ENCODE measurements around the gene SLC13A2. TPM values are rescaled to one million over a fixed set of nuclear protein-coding genes. Genes with fewer than 3 reads are reported as not detected.
"Not testable (repeated sequence)": the region's sequence is repeated elsewhere in the genome, so short reads cannot be mapped to it uniquely, and the experiment has no call there.

Gene SLC13A2
- not detected in 2 replicates for total RNA-seq

GRCh38 chr17:28473542-28473941, at the start of gene SLC13A2:
TSS of gene SLC13A2 (plus strand) at chr17:28473644. CDS start at chr17:28473713, 69 bp downstream.
- Mint-ChIP-seq H3K27me3 (ENCODE audit: low read depth) (no peaks in the 10 kb centered on the region), H3K4me1 (ENCODE audit: low read depth) (peaks cover 30% of the 10 kb centered on the region), H3K4me3 (ENCODE audit: low read depth) (no peak within 1 kb of the TSS), H3K27ac (no peak within 1 kb of the TSS), H3K9me3 (no peaks in the 10 kb centered on the region), H3K36me3 (ENCODE audit: low read depth) (no peaks in the 10 kb centered on the region)
- no peak for DNase-seq (ENCODE audit: low spot score)
- intact Hi-C loops (cut with micrococcal nuclease): no loop called here

- Mint-ChIP-seq H3K36me3 (ENCODE audit: low read depth) (no peaks in the 10 kb centered on the region), H3K27me3 (ENCODE audit: low read depth) (no peaks in the 10 kb centered on the region), H3K9me3 (no peaks in the 10 kb centered on the region), H3K4me1 (ENCODE audit: low read depth) (no peaks in the 10 kb centered on the region), H3K4me3 (ENCODE audit: low read depth) (no peak overlapping the region), H3K27ac (no peak overlapping the region)
- intact Hi-C loops (cut with micrococcal nuclease): no loop called here
- no peak for DNase-seq (ENCODE audit: low spot score)
Observed at GRCh38 chr17:28425206-28425605, 48.2 kb upstream of the SLC13A2 start.

GRCh38 chr17:28426081-28426519, 47.3 kb upstream of the SLC13A2 start:
- Mint-ChIP-seq H3K27ac (no peak overlapping the region), H3K4me3 (ENCODE audit: low read depth) (no peak overlapping the region), H3K4me1 (ENCODE audit: low read depth) (no peaks in the 10 kb centered on the region), H3K27me3 (ENCODE audit: low read depth) (peaks cover 7% of the 10 kb centered on the region), H3K9me3 (no peaks in the 10 kb centered on the region), H3K36me3 (ENCODE audit: low read depth) (no peaks in the 10 kb centered on the region)
- intact Hi-C loops (cut with micrococcal nuclease): no loop called here
- DNase-seq (ENCODE audit: low spot score): no peak

GRCh38 chr17:28427371-28427770, 46.1 kb upstream of the SLC13A2 start:
- no peak for DNase-seq (ENCODE audit: low spot score)
- intact Hi-C loops (cut with micrococcal nuclease): no loop called here

GRCh38 chr17:28427982-28428381, 45.5 kb upstream of the SLC13A2 start:
- H3K4me3 Mint-ChIP-seq (ENCODE audit: low read depth); H3K4me1 Mint-ChIP-seq (ENCODE audit: low read depth); H3K9me3 Mint-ChIP-seq; intact Hi-C loops (cut with micrococcal nuclease); DNase-seq (ENCODE audit: low spot score); H3K27ac Mint-ChIP-seq; H3K36me3 Mint-ChIP-seq (ENCODE audit: low read depth): not testable (repeated sequence)
- H3K27me3 Mint-ChIP-seq (ENCODE audit: low read depth): peaks cover 18% of the 10 kb centered on the region

More at GRCh38 chr17:28427371-28427770, 46.1 kb upstream of the SLC13A2 start:
- no peak overlapping the region for H3K4me3 Mint-ChIP-seq (ENCODE audit: low read depth)
- H3K4me1 Mint-ChIP-seq (ENCODE audit: low read depth): no peaks in the 10 kb centered on the region
- no peak overlapping the region for H3K27ac Mint-ChIP-seq
- no peaks in the 10 kb centered on the region for H3K36me3 Mint-ChIP-seq (ENCODE audit: low read depth)
- peaks cover 15% of the 10 kb centered on the region for H3K27me3 Mint-ChIP-seq (ENCODE audit: low read depth)
- H3K9me3 Mint-ChIP-seq: no peaks in the 10 kb centered on the region

GRCh38 chr17:28433721-28434120, 39.7 kb upstream of the SLC13A2 start:
- H3K4me3 Mint-ChIP-seq (ENCODE audit: low read depth): no peak overlapping the region
- H3K9me3 Mint-ChIP-seq: no peaks in the 10 kb centered on the region
- peaks cover 29% of the 10 kb centered on the region for H3K27me3 Mint-ChIP-seq (ENCODE audit: low read depth)
- no peak for DNase-seq (ENCODE audit: low spot score)
- no peak overlapping the region for H3K27ac Mint-ChIP-seq
- intact Hi-C loops (cut with micrococcal nuclease): no loop called here
- H3K36me3 Mint-ChIP-seq (ENCODE audit: low read depth): no peaks in the 10 kb centered on the region
- H3K4me1 Mint-ChIP-seq (ENCODE audit: low read depth): no peaks in the 10 kb centered on the region

GRCh38 chr17:28434326-28434725, 39.1 kb upstream of the SLC13A2 start:
- H3K36me3 Mint-ChIP-seq (ENCODE audit: low read depth); H3K9me3 Mint-ChIP-seq; H3K4me3 Mint-ChIP-seq (ENCODE audit: low read depth); intact Hi-C loops (cut with micrococcal nuclease); H3K4me1 Mint-ChIP-seq (ENCODE audit: low read depth); DNase-seq (ENCODE audit: low spot score); H3K27ac Mint-ChIP-seq: not testable (repeated sequence)
- peaks cover 30% of the 10 kb centered on the region for H3K27me3 Mint-ChIP-seq (ENCODE audit: low read depth)

GRCh38 chr17:28443901-28444638, 29.4 kb upstream of the SLC13A2 start:
- no peak for DNase-seq (ENCODE audit: low spot score)
- no peaks in the 10 kb centered on the region for H3K4me1 Mint-ChIP-seq (ENCODE audit: low read depth)
- H3K27ac Mint-ChIP-seq: no peak overlapping the region
- H3K4me3 Mint-ChIP-seq (ENCODE audit: low read depth): no peak overlapping the region
- H3K36me3 Mint-ChIP-seq (ENCODE audit: low read depth): no peaks in the 10 kb centered on the region
- H3K27me3 Mint-ChIP-seq (ENCODE audit: low read depth): peaks cover 22% of the 10 kb centered on the region
- no peaks in the 10 kb centered on the region for H3K9me3 Mint-ChIP-seq
- intact Hi-C loops (cut with micrococcal nuclease): no loop called here

GRCh38 chr17:28446716-28447395, 26.6 kb upstream of the SLC13A2 start:
- Mint-ChIP-seq H3K27ac (no peak overlapping the region), H3K36me3 (ENCODE audit: low read depth) (no peaks in the 10 kb centered on the region)
- intact Hi-C loops (cut with micrococcal nuclease): no loop called here

GRCh38 chr17:28447396-28447760, 26.1 kb upstream of the SLC13A2 start:
- H3K27ac Mint-ChIP-seq: no peak overlapping the region
- H3K9me3 Mint-ChIP-seq: no peaks in the 10 kb centered on the region
- H3K4me1 Mint-ChIP-seq (ENCODE audit: low read depth): no peaks in the 10 kb centered on the region
- DNase-seq (ENCODE audit: low spot score): no peak
- intact Hi-C loops (cut with micrococcal nuclease): no loop called here
- H3K4me3 Mint-ChIP-seq (ENCODE audit: low read depth): no peak overlapping the region
- H3K36me3 Mint-ChIP-seq (ENCODE audit: low read depth): no peaks in the 10 kb centered on the region
- peaks cover 35% of the 10 kb centered on the region for H3K27me3 Mint-ChIP-seq (ENCODE audit: low read depth)

More at GRCh38 chr17:28446716-28447395, 26.6 kb upstream of the SLC13A2 start:
- H3K4me1 Mint-ChIP-seq (ENCODE audit: low read depth): no peaks in the 10 kb centered on the region
- H3K9me3 Mint-ChIP-seq: no peaks in the 10 kb centered on the region
- H3K4me3 Mint-ChIP-seq (ENCODE audit: low read depth): no peak overlapping the region
- peaks cover 36% of the 10 kb centered on the region for H3K27me3 Mint-ChIP-seq (ENCODE audit: low read depth)
- no peak for DNase-seq (ENCODE audit: low spot score)

GRCh38 chr17:28449859-28450258, 23.6 kb upstream of the SLC13A2 start:
- Mint-ChIP-seq H3K9me3 (no peaks in the 10 kb centered on the region), H3K4me1 (ENCODE audit: low read depth) (no peaks in the 10 kb centered on the region), H3K4me3 (ENCODE audit: low read depth) (no peak overlapping the region), H3K27ac (no peak overlapping the region), H3K36me3 (ENCODE audit: low read depth) (no peaks in the 10 kb centered on the region), H3K27me3 (ENCODE audit: low read depth) (peaks cover 36% of the 10 kb centered on the region)
- intact Hi-C loops (cut with micrococcal nuclease): no loop called here
- no peak for DNase-seq (ENCODE audit: low spot score)

- no peaks in the 10 kb centered on the region for H3K9me3 Mint-ChIP-seq
- peaks cover 3% of the 10 kb centered on the region for H3K27me3 Mint-ChIP-seq (ENCODE audit: low read depth)
- no peak overlapping the region for H3K27ac Mint-ChIP-seq
- no peak for DNase-seq (ENCODE audit: low spot score)
- no peak overlapping the region for H3K4me3 Mint-ChIP-seq (ENCODE audit: low read depth)
- H3K36me3 Mint-ChIP-seq (ENCODE audit: low read depth): no peaks in the 10 kb centered on the region
- intact Hi-C loops (cut with micrococcal nuclease): no loop called here
- no peaks in the 10 kb centered on the region for H3K4me1 Mint-ChIP-seq (ENCODE audit: low read depth)
Observed at GRCh38 chr17:28457890-28458289, 15.6 kb upstream of the SLC13A2 start.

- H3K4me3 Mint-ChIP-seq (ENCODE audit: low read depth); H3K27me3 Mint-ChIP-seq (ENCODE audit: low read depth); H3K9me3 Mint-ChIP-seq; H3K4me1 Mint-ChIP-seq (ENCODE audit: low read depth); DNase-seq (ENCODE audit: low spot score); intact Hi-C loops (cut with micrococcal nuclease); H3K36me3 Mint-ChIP-seq (ENCODE audit: low read depth); H3K27ac Mint-ChIP-seq: not testable (repeated sequence)
Observed at GRCh38 chr17:28458881-28459280, 14.6 kb upstream of the SLC13A2 start.

Measured in activated T-helper 2 cell treated with anti-CD3 and anti-CD28 coated beads, Interferon-gamma antibody, Interleukin-2, Interleukin-4, amounts not matched to agents 10 μg/mL and 5 μg/mL and 100 μg/mL, durations not matched to agents 14 hours and 24 hours and 36 hours (primary cell).